HCT116 (cell line): Measurements from ENCODE around the gene CFAP45. TPM values are rescaled to one million over a fixed set of nuclear protein-coding genes. Genes with fewer than 3 reads are reported as not detected.

Experiments
- ATAC-seq: fragments of 200-7000 bp; cut with Tn5 transposase; 2 replicates; pipeline ENCODE4 v1.9.1; 2020; ENCODE audit warnings: mild to moderate bottlenecking, moderate library complexity
- BruUV-seq: library from RNA; stranded (reverse); fragments of 400-500 nt; replicated peaks from 2 replicates; lab custom pipeline; 2021; lab: Mats Ljungman, UMichigan
- CTCF ChIA-PET: fragments of 300-600 bp; sonication (Branson Sonifier 250); formaldehyde crosslinking; loops from one replicate; lab custom pipeline; 2021; ENCODE audit warnings: antibody characterized with exemption; lab: Charles Lee
- POLR2A ChIA-PET: fragments of 300-600, 350-600 bp; sonication (Branson Sonifier 250); formaldehyde crosslinking; loops from one replicate; lab custom pipeline; 2021; ENCODE audit warnings: antibody characterized with exemption; lab: Charles Lee
- RAD21 ChIA-PET, 2 experiments: fragments of 300-600 bp; sonication (Branson Sonifier 250); formaldehyde crosslinking; loops; one replicate each; lab custom pipeline; 2023; ENCODE audit warnings: low total read pairs in 2 of 2; ENCODE audit not compliant: uncharacterized antibody in 2 of 2, unreplicated experiment in 2 of 2, low non-redundant PET in 1 of 2; lab: Charles Lee
- DNase-seq: peaks from one replicate; pipeline ENCODE4 v3.0.0-alpha.2; 2010; ENCODE audit warnings: low read depth, low spot score
- H2AFZ ChIP-seq: fragments of 200-600 bp; shearing (Covaris generic), sonication (generic); 2 replicates; pipeline ENCODE4 v1.6.1; 2017; ENCODE audit warnings: low read depth, mixed run types, mixed read lengths, antibody characterized with exemption, low read length; ENCODE audit not compliant: poor library complexity, severe bottlenecking
- H3K27ac ChIP-seq: 2 replicates; pipeline ENCODE4 v1.5.1; 2012; ENCODE audit warnings: low read depth, low read length
- H3K27me3 ChIP-seq: fragments of 200-600 bp; sonication (generic); 2 replicates; pipeline ENCODE4 v1.6.1; 2016; ENCODE audit warnings: mixed run types, low read length, mixed read lengths; ENCODE audit not compliant: insufficient read depth
- H3K36me3 ChIP-seq, 2 experiments: fragments of 200-500 bp in 1 of 2; fragments of 200-600 bp in 1 of 2; sonication (Bioruptor generic) in 1 of 2; sonication (generic) in 1 of 2; 2 replicates each; pipeline versions ENCODE4 v1.5.1 to v1.6.1; 2014 to 2016; ENCODE audit warnings: low read length in 2 of 2, inconsistent platforms in 1 of 2, mixed read lengths in 1 of 2, mixed run types in 1 of 2; ENCODE audit not compliant: insufficient read depth in 2 of 2, control insufficient read depth in 1 of 2
- H3K4me1 ChIP-seq, 2 experiments: fragments of 200-600 bp in 1 of 2; sonication (generic) in 1 of 2; 2 replicates each; pipeline versions ENCODE4 v1.5.1 to v1.6.1; 2012 to 2017; ENCODE audit warnings: low read length in 2 of 2, inconsistent platforms in 1 of 2, mild to moderate bottlenecking in 1 of 2, mixed read lengths in 1 of 2, mixed run types in 1 of 2, moderate library complexity in 1 of 2; ENCODE audit not compliant: insufficient read depth in 2 of 2, control insufficient read depth in 1 of 2
- H3K4me2 ChIP-seq: fragments of 200-600 bp; sonication (generic); 2 replicates; pipeline ENCODE4 v1.6.1; 2017; ENCODE audit warnings: mixed run types, low read length, mixed read lengths
- H3K4me3 ChIP-seq, 2 experiments: fragments of 200-600 bp in 1 of 2; sonication (generic) in 1 of 2; replicated peaks in 1 of 2; 2 replicates each; pipeline ENCODE4 v1.5.1; 2011 to 2016; ENCODE audit warnings: low read length in 2 of 2, control low read depth in 1 of 2, low read depth in 1 of 2, mild to moderate bottlenecking in 1 of 2, mixed read lengths in 1 of 2, mixed run types in 1 of 2
- H3K79me2 ChIP-seq: fragments of 200-600 bp; sonication (generic); 2 replicates; pipeline ENCODE4 v1.6.1; 2017; ENCODE audit warnings: mild to moderate bottlenecking, mixed run types, low read length, moderate library complexity, mixed read lengths; ENCODE audit not compliant: insufficient read depth
- H3K9ac ChIP-seq: fragments of 200-600 bp; sonication (generic); 2 replicates; pipeline ENCODE4 v1.6.1; 2016; ENCODE audit warnings: low read length, mixed read lengths
- H3K9me2 ChIP-seq: fragments of 200-600 bp; sonication (generic), shearing (Covaris generic); 2 replicates; pipeline ENCODE4 v1.6.1; 2017; ENCODE audit warnings: mixed run types, mild to moderate bottlenecking, moderate library complexity; ENCODE audit not compliant: insufficient read depth
- H3K9me3 ChIP-seq, 2 experiments: fragments of 200-500 bp in 1 of 2; fragments of 200-600 bp in 1 of 2; sonication (Bioruptor generic) in 1 of 2; sonication (generic) in 1 of 2; 2 replicates each; pipeline ENCODE4 v1.6.1; 2014 to 2017; ENCODE audit warnings: low read length in 2 of 2, mixed read lengths in 2 of 2, inconsistent platforms in 1 of 2, low read depth in 1 of 2, mild to moderate bottlenecking in 1 of 2, mixed run types in 1 of 2, moderate library complexity in 1 of 2; ENCODE audit not compliant: control insufficient read depth in 1 of 2, insufficient read depth in 1 of 2
- H4K20me1 ChIP-seq: fragments of 200-600 bp; sonication (generic), shearing (Covaris generic); 2 replicates; pipeline ENCODE4 v1.6.1; 2017; ENCODE audit warnings: mixed run types, mild to moderate bottlenecking, moderate library complexity; ENCODE audit not compliant: insufficient read depth
- CEBPB ChIP-seq: IDR thresholded peaks from 2 replicates; pipeline ENCODE4 v1.6.1; 2012; ENCODE audit warnings: low read depth
- EGR1 ChIP-seq: IDR thresholded peaks from 2 replicates; pipeline ENCODE4 v1.6.1; 2012; ENCODE audit warnings: low read depth
- ELF1 ChIP-seq: IDR thresholded peaks from 2 replicates; pipeline ENCODE4 v1.6.1; 2012; ENCODE audit warnings: low read depth, borderline replicate concordance
- EZH2 ChIP-seq: fragments of 200-600 bp; sonication (generic); IDR thresholded peaks from 2 replicates; pipeline ENCODE4 v1.6.1; 2017; ENCODE audit warnings: antibody characterized with exemption, mixed run types
- EZH2phosphoT487 ChIP-seq: fragments of 200-600 bp; IDR thresholded peaks from 2 replicates; pipeline ENCODE4 v1.6.1; 2018; ENCODE audit warnings: antibody characterized with exemption, borderline replicate concordance
- FOSL1 ChIP-seq: IDR thresholded peaks from 2 replicates; pipeline ENCODE4 v1.6.1; 2012; ENCODE audit warnings: low read depth
- POLR2A ChIP-seq: IDR thresholded peaks from 2 replicates; pipeline ENCODE4 v1.7.0; 2011; ENCODE audit warnings: borderline replicate concordance; ENCODE audit not compliant: insufficient read depth, insufficient read length; ENCODE audit errors: extremely low read depth
- POLR2AphosphoS5 ChIP-seq: IDR thresholded peaks from 2 replicates; pipeline ENCODE4 v1.6.1; 2011; ENCODE audit warnings: mild to moderate bottlenecking, low read depth, low read length, moderate library complexity
- RAD21 ChIP-seq: IDR thresholded peaks from 2 replicates; pipeline ENCODE4 v1.6.1; 2012; ENCODE audit warnings: low read depth, mild to moderate bottlenecking
- SIN3A ChIP-seq: IDR thresholded peaks from 2 replicates; pipeline ENCODE4 v1.6.1; 2012; ENCODE audit warnings: low read depth
- SP1 ChIP-seq: IDR thresholded peaks from 2 replicates; pipeline ENCODE4 v1.6.1; 2012; ENCODE audit warnings: low read depth
- SRF ChIP-seq: IDR thresholded peaks from 2 replicates; pipeline ENCODE4 v1.6.1; 2012; ENCODE audit warnings: low read depth
- TCF7L2 ChIP-seq: IDR thresholded peaks from 2 replicates; pipeline ENCODE4 v1.7.0; 2011; ENCODE audit warnings: borderline replicate concordance, inconsistent platforms; ENCODE audit not compliant: insufficient read depth, insufficient read length; ENCODE audit errors: extremely low read depth
- YY1 ChIP-seq: IDR thresholded peaks from 2 replicates; pipeline ENCODE4 v1.6.1; 2011; ENCODE audit warnings: low read length, low read depth, moderate library complexity, mild to moderate bottlenecking; ENCODE audit not compliant: insufficient replicate concordance; ENCODE audit errors: extremely low read depth
- intact Hi-C: fragments of 100-400 bp; cut with micrococcal nuclease; formaldehyde crosslinking; loops from 2 replicates; pipeline ENCODE4 v1.10.0; 2022
- total RNA-seq: library from RNA; stranded (reverse); gene quantifications from one replicate; pipeline ENCODE4 v1.2.1, GENCODE V29; 2021; ENCODE audit not compliant: unreplicated experiment
- TF ChIP-seq, protein P1 (sequence below): IDR thresholded peaks from 2 replicates; pipeline ENCODE4 v1.6.1; 2012
- TF ChIP-seq, protein P2 (sequence below): IDR thresholded peaks from 2 replicates; pipeline ENCODE4 v1.6.1; 2012
- TF ChIP-seq, protein P3 (sequence below), 3 experiments: fragments of 200-600 bp in 1 of 3; sonication (generic) in 1 of 3; IDR thresholded peaks in 2 of 3; conservative IDR thresholded peaks in 1 of 3; 2 replicates each; pipeline ENCODE4 v1.5.1; 2012 to 2017; ENCODE audit warnings: low read depth in 2 of 3, low read length in 2 of 3, antibody characterized with exemption in 1 of 3, borderline replicate concordance in 1 of 3, control low read depth in 1 of 3, mild to moderate bottlenecking in 1 of 3, mixed read lengths in 1 of 3, mixed run types in 1 of 3, moderate library complexity in 1 of 3; ENCODE audit not compliant: insufficient read depth in 1 of 3

Gene CFAP45
- total RNA-seq, 1 experiment from 2014 or later: 0.59 TPM

DNA sequence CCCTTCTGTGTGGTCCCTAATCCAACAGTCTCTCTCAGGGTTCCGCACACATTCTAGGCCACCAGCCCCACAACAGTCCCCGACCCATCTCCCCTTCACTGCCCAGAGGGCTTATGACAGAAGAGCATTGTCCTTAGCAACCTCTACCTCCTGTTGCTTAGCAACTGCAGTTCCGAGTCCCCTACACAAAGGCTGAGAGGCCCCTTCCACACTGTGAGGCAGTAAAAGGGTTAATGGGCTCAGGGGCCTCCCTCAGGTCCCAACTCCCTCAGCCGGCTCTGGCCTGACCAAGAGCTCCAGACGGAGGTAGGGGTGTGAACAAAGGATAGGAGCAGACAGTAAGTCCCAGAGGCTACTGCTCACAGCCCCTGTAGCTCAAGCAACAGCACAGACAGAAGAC is 41.2 kb upstream of the CFAP45 start:
- Histone ChIP-seq H3K9ac (no peak overlapping the region), H3K9me2 (no peaks in the 10 kb centered on the region), H3K79me2 (no peaks in the 10 kb centered on the region), H3K27me3 (no peaks in the 10 kb centered on the region), H3K9me3 (no peaks in the 10 kb centered on the region), H3K4me1 (peaks cover 7 to 30% of the 10 kb centered on the region in 2 experiments), H2AFZ (no peak overlapping the region), H3K27ac (no peak overlapping the region), H3K4me2 (no peak overlapping the region), H4K20me1 (no peaks in the 10 kb centered on the region), H3K4me3 (no peak overlapping the region), H3K36me3 (no peaks in the 10 kb centered on the region)
- BruUV-seq: no TSS peak
- ChIA-PET CTCF (interaction anchor here (10.1 kb wide), 1 partner anchor 65 kb away, joined by 170 read pairs; no protein-coding TSS in a partner anchor), POLR2A (no interaction called here), RAD21 (interaction anchor here in 1 of 2 experiments (1.0 kb wide), 1 partner anchor 67 kb away, joined by 3 read pairs; no protein-coding TSS in a partner anchor)
- DNase-seq: no peak
- ATAC-seq: no peak
- no peak for TF ChIP-seq RAD21
- TF ChIP-seq, protein P1, sequence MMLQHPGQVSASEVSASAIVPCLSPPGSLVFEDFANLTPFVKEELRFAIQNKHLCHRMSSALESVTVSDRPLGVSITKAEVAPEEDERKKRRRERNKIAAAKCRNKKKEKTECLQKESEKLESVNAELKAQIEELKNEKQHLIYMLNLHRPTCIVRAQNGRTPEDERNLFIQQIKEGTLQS: no peak
- TF ChIP-seq, protein P2, sequence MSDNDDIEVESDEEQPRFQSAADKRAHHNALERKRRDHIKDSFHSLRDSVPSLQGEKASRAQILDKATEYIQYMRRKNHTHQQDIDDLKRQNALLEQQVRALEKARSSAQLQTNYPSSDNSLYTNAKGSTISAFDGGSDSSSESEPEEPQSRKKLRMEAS: no peak
- TF ChIP-seq POLR2AphosphoS5: no peak
- TF ChIP-seq POLR2A: no peak
- TF ChIP-seq TCF7L2: no peak
- no peak for TF ChIP-seq ELF1
- TF ChIP-seq SRF: no peak
- TF ChIP-seq, protein P3, sequence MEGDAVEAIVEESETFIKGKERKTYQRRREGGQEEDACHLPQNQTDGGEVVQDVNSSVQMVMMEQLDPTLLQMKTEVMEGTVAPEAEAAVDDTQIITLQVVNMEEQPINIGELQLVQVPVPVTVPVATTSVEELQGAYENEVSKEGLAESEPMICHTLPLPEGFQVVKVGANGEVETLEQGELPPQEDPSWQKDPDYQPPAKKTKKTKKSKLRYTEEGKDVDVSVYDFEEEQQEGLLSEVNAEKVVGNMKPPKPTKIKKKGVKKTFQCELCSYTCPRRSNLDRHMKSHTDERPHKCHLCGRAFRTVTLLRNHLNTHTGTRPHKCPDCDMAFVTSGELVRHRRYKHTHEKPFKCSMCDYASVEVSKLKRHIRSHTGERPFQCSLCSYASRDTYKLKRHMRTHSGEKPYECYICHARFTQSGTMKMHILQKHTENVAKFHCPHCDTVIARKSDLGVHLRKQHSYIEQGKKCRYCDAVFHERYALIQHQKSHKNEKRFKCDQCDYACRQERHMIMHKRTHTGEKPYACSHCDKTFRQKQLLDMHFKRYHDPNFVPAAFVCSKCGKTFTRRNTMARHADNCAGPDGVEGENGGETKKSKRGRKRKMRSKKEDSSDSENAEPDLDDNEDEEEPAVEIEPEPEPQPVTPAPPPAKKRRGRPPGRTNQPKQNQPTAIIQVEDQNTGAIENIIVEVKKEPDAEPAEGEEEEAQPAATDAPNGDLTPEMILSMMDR (IDR thresholded peaks at IDR 0.05 in 2 of 3, conservative IDR thresholded peaks at IDR 0.05 in 1 of 3; ENCODE audit: borderline replicate concordance in 1 of 3, insufficient read depth in 1 of 3, low read depth in 2 of 3, low read length in 2 of 3): no peak
- no peak for TF ChIP-seq SP1
- TF ChIP-seq FOSL1: no peak
- TF ChIP-seq YY1: no peak
- no peak for TF ChIP-seq CEBPB
- TF ChIP-seq EZH2: no peak
- TF ChIP-seq EZH2phosphoT487: no peak
- TF ChIP-seq SIN3A: no peak
- TF ChIP-seq EGR1: no peak
- intact Hi-C loops: no loop called here
